ENCODE measurements around the gene ENPP6. TPM values are rescaled to one million over a fixed set of nuclear protein-coding genes. Genes with fewer than 3 reads are reported as not detected.

Gene ENPP6
- total and polyA plus RNA-seq, 2 donors (not counting 3 experiments of a cell fraction or from before 2014, with no cell fraction given) = not detected

DNA sequence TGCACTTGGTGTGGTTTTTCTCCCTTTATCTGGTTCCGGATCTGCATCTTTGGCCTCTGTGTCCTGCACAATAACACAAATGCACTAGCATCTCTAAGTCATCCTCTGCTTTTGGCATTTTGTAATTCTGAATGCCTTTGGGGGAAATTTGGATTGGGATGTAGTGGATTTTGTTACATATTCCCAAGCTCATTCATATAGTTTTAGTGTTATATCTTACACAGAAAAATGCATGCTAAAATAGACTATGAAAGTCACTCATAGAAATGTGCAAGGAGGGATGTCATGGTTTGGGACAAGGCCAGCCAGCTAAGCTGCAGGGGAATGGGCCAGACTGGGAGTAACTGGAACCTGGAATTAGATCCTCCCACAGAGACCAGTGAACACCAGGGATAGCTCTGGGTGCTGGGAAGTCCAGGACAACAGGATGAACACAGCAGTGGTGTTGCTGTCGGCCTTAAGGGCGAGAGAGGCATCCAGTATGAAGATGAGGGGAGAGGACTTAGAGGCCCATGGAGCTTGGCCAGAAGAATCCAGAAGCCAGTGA lies 20.1 kb downstream of the ENPP6 start:
- BruUV-seq (replicated peaks) = no TSS peak
- H2AFZ ChIP-seq (ENCODE audit: low read depth, low read length) = no peak overlapping the region
- CTCF ChIA-PET = no interaction called here

More for the DNA sequence above, 20.1 kb downstream of the ENPP6 start:
- no peak for TF ChIP-seq GATA2 (IDR thresholded peaks at IDR 0.05; ENCODE audit: insufficient read depth, insufficient read length, low read depth, low read length)
- TF ChIP-seq, protein P1, sequence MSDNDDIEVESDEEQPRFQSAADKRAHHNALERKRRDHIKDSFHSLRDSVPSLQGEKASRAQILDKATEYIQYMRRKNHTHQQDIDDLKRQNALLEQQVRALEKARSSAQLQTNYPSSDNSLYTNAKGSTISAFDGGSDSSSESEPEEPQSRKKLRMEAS (IDR thresholded peaks at IDR 0.05; ENCODE audit: insufficient read depth, insufficient read length) = no peak
- no peak for TF ChIP-seq FOS (IDR thresholded peaks at IDR 0.05; ENCODE audit: borderline replicate concordance, insufficient read depth, low read length)
- no peak for TF ChIP-seq EZH2 (IDR thresholded peaks at IDR 0.05; ENCODE audit: borderline replicate concordance, low read depth, low read length, severe bottlenecking)
- TF ChIP-seq MYC (IDR thresholded peaks at IDR 0.05; ENCODE audit: low read depth, low read length) = no peak
- TF ChIP-seq, protein P2, sequence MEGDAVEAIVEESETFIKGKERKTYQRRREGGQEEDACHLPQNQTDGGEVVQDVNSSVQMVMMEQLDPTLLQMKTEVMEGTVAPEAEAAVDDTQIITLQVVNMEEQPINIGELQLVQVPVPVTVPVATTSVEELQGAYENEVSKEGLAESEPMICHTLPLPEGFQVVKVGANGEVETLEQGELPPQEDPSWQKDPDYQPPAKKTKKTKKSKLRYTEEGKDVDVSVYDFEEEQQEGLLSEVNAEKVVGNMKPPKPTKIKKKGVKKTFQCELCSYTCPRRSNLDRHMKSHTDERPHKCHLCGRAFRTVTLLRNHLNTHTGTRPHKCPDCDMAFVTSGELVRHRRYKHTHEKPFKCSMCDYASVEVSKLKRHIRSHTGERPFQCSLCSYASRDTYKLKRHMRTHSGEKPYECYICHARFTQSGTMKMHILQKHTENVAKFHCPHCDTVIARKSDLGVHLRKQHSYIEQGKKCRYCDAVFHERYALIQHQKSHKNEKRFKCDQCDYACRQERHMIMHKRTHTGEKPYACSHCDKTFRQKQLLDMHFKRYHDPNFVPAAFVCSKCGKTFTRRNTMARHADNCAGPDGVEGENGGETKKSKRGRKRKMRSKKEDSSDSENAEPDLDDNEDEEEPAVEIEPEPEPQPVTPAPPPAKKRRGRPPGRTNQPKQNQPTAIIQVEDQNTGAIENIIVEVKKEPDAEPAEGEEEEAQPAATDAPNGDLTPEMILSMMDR (IDR thresholded peaks at IDR 0.05; ENCODE audit: extremely low read depth in 1 of 2, insufficient read depth in 1 of 2, low read depth in 1 of 2, low read length in 2 of 2) = no peak
- no peak for TF ChIP-seq POLR2AphosphoS5 (IDR thresholded peaks at IDR 0.05; ENCODE audit: insufficient read depth, low read depth, low read length)
- TF ChIP-seq JUN (IDR thresholded peaks at IDR 0.05; ENCODE audit: borderline replicate concordance, insufficient read depth, insufficient read length, low read depth) = no peak
- no peak for TF ChIP-seq POLR2A (IDR thresholded peaks at IDR 0.05; ENCODE audit: low read depth, low read length)
- Histone ChIP-seq H3K9ac (replicated peaks; ENCODE audit: extremely low read depth, insufficient read depth, low read length) (no peak overlapping the region), H3K4me1 (ENCODE audit: control insufficient read depth, extremely low read depth, insufficient read depth, low read length) (no peaks in the 10 kb centered on the region), H3K36me3 (ENCODE audit: control insufficient read depth in 2 of 2, extremely low read depth in 1 of 2, insufficient read depth in 2 of 2, low read length in 2 of 2) (no peaks in the 10 kb centered on the region), H3K9me3 (replicated peaks; ENCODE audit: control insufficient read depth, insufficient read depth, low read length) (no peaks in the 10 kb centered on the region), H3K27ac (ENCODE audit: insufficient read depth, low read depth, low read length) (no peak overlapping the region), H3K9me1 (replicated peaks; ENCODE audit: control insufficient read depth, extremely low read depth, insufficient read depth, low read length) (no peaks in the 10 kb centered on the region), H3K27me3 (ENCODE audit: control insufficient read depth in 2 of 2, insufficient read depth in 2 of 2, low read length in 2 of 2) (no peaks in the 10 kb centered on the region), H3K4me3 (replicated peaks in 1 of 3; ENCODE audit: insufficient read depth in 1 of 3, low read depth in 1 of 3, low read length in 3 of 3) (no peak overlapping the region), H4K20me1 (replicated peaks; ENCODE audit: control insufficient read depth, extremely low read depth, insufficient read depth, low read length) (no peaks in the 10 kb centered on the region), H3K4me2 (ENCODE audit: insufficient read depth, low read length) (no peak overlapping the region), H3K79me2 (ENCODE audit: control insufficient read depth, insufficient read depth, low read length) (no peaks in the 10 kb centered on the region)
- no peak for FAIRE-seq
- POLR2A ChIA-PET = no interaction called here
- DNase-seq (ENCODE audit: low read depth, low spot score) = no peak
- intact Hi-C loops (cut with micrococcal nuclease) = no loop called here
- dilution Hi-C loops (cut with MboI; ENCODE audit: extremely low pct_ligation_motif_present, low sequenced_read_pairs) = no loop called here

Data from endothelial cell of umbilical vein (primary cell).